Measurements from ENCODE around the gene ZNF564. TPM values are rescaled to one million over a fixed set of nuclear protein-coding genes. Genes with fewer than 3 reads are reported as not detected.

The ZNF564 gene
- total and polyA plus RNA-seq, 2 of the 13 experiments (the other 11 are each of a cell fraction or from before 2014, with no cell fraction given): 2.3 to 11.1 TPM

DNA sequence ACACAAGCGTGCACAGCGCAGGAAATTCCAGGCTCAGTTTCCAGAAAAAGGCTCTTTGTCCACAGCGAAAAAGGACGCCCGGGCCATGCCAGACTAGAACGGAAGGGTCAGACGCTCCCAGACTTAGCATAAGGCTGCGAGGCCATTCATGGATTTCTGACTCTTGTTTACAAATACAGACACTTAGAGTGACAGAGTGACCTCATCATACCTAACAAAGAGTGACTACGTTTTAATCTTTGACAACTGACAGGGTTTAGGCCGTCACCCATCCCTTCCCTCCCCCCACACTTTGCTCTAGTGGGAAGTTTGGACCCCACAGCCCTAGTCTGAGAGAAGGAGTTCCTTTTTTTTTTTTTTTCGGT is 66.2 kb downstream of the ZNF564 start (continued):
- TF ChIP-seq JUNB (CRISPR knock-in tag; IDR thresholded peaks at IDR 0.05; ENCODE audit: borderline replicate concordance): no peak
- TF ChIP-seq, protein P1, sequence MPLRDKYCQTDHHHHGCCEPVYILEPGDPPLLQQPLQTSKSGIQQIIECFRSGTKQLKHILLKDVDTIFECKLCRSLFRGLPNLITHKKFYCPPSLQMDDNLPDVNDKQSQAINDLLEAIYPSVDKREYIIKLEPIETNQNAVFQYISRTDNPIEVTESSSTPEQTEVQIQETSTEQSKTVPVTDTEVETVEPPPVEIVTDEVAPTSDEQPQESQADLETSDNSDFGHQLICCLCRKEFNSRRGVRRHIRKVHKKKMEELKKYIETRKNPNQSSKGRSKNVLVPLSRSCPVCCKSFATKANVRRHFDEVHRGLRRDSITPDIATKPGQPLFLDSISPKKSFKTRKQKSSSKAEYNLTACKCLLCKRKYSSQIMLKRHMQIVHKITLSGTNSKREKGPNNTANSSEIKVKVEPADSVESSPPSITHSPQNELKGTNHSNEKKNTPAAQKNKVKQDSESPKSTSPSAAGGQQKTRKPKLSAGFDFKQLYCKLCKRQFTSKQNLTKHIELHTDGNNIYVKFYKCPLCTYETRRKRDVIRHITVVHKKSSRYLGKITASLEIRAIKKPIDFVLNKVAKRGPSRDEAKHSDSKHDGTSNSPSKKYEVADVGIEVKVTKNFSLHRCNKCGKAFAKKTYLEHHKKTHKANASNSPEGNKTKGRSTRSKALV (CRISPR knock-in tag; IDR thresholded peaks at IDR 0.05): 0 out of 2 replicates have a peak, but pooled peaks have one; percentile 19
- TF ChIP-seq YEATS2 (CRISPR knock-in tag; IDR thresholded peaks at IDR 0.05; ENCODE audit: borderline replicate concordance): no peak
- TF ChIP-seq ZBTB7A (CRISPR knock-in tag; IDR thresholded peaks at IDR 0.05): no peak
- TF ChIP-seq, protein P2, sequence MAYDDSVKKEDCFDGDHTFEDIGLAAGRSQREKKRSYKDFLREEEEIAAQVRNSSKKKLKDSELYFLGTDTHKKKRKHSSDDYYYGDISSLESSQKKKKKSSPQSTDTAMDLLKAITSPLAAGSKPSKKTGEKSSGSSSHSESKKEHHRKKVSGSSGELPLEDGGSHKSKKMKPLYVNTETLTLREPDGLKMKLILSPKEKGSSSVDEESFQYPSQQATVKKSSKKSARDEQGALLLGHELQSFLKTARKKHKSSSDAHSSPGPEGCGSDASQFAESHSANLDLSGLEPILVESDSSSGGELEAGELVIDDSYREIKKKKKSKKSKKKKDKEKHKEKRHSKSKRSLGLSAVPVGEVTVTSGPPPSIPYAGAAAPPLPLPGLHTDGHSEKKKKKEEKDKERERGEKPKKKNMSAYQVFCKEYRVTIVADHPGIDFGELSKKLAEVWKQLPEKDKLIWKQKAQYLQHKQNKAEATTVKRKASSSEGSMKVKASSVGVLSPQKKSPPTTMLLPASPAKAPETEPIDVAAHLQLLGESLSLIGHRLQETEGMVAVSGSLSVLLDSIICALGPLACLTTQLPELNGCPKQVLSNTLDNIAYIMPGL (CRISPR knock-in tag; IDR thresholded peaks at IDR 0.05; ENCODE audit: borderline replicate concordance in 1 of 2, low read depth in 1 of 2): no peak
- TF ChIP-seq TCF7 (IDR thresholded peaks at IDR 0.05; ENCODE audit: low read depth): no peak
- TF ChIP-seq, protein P3, sequence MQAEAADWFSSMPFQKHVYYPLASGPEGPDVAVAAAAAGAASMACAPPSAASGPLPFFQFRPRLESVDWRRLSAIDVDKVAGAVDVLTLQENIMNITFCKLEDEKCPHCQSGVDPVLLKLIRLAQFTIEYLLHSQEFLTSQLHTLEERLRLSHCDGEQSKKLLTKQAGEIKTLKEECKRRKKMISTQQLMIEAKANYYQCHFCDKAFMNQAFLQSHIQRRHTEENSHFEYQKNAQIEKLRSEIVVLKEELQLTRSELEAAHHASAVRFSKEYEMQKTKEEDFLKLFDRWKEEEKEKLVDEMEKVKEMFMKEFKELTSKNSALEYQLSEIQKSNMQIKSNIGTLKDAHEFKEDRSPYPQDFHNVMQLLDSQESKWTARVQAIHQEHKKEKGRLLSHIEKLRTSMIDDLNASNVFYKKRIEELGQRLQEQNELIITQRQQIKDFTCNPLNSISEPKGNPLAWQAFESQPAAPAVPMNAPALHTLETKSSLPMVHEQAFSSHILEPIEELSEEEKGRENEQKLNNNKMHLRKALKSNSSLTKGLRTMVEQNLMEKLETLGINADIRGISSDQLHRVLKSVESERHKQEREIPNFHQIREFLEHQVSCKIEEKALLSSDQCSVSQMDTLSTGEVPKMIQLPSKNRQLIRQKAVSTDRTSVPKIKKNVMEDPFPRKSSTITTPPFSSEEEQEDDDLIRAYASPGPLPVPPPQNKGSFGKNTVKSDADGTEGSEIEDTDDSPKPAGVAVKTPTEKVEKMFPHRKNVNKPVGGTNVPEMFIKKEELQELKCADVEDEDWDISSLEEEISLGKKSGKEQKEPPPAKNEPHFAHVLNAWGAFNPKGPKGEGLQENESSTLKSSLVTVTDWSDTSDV (CRISPR knock-in tag; IDR thresholded peaks at IDR 0.05): no peak
- no peak for TF ChIP-seq ISX (CRISPR knock-in tag; conservative IDR thresholded peaks at IDR 0.05)
- TF ChIP-seq SIN3A (IDR thresholded peaks at IDR 0.05; ENCODE audit: borderline replicate concordance, low read depth, low read length): 0 out of 2 replicates have a peak, but pooled peaks have one; percentile 31
- TF ChIP-seq ZFP82 (CRISPR knock-in tag; IDR thresholded peaks at IDR 0.05; ENCODE audit: borderline replicate concordance): no peak
- no peak for TF ChIP-seq ARNT (IDR thresholded peaks at IDR 0.05)
- TF ChIP-seq, protein P4, sequence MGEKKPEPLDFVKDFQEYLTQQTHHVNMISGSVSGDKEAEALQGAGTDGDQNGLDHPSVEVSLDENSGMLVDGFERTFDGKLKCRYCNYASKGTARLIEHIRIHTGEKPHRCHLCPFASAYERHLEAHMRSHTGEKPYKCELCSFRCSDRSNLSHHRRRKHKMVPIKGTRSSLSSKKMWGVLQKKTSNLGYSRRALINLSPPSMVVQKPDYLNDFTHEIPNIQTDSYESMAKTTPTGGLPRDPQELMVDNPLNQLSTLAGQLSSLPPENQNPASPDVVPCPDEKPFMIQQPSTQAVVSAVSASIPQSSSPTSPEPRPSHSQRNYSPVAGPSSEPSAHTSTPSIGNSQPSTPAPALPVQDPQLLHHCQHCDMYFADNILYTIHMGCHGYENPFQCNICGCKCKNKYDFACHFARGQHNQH (CRISPR knock-in tag; IDR thresholded peaks at IDR 0.05): no peak
- TF ChIP-seq, protein P5, sequence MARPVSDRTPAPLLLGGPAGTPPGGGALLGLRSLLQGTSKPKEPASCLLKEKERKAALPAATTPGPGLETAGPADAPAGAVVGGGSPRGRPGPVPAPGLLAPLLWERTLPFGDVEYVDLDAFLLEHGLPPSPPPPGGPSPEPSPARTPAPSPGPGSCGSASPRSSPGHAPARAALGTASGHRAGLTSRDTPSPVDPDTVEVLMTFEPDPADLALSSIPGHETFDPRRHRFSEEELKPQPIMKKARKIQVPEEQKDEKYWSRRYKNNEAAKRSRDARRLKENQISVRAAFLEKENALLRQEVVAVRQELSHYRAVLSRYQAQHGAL (CRISPR knock-in tag; IDR thresholded peaks at IDR 0.05; ENCODE audit: not compliant biosample characterization): peak; percentile 54
- no peak for TF ChIP-seq CHCHD3 (CRISPR knock-in tag; IDR thresholded peaks at IDR 0.05)
- no peak for TF ChIP-seq FIP1L1 (IDR thresholded peaks at IDR 0.05; ENCODE audit: borderline replicate concordance, insufficient read depth, low read depth, low read length)
- no peak for TF ChIP-seq ZNF615 (CRISPR knock-in tag; IDR thresholded peaks at IDR 0.05; ENCODE audit: borderline replicate concordance)
- no peak for TF ChIP-seq TEAD3 (CRISPR knock-in tag; optimal IDR thresholded peaks at IDR 0.05; ENCODE audit: borderline replicate concordance)
- no peak for TF ChIP-seq ATAD3A (CRISPR knock-in tag; IDR thresholded peaks at IDR 0.05)
- no peak for TF ChIP-seq ARHGAP35 (CRISPR knock-in tag; IDR thresholded peaks at IDR 0.05; ENCODE audit: borderline replicate concordance)
- no peak for TF ChIP-seq ZNF274 (CRISPR knock-in tag; IDR thresholded peaks at IDR 0.05)
- TF ChIP-seq SOX6 (IDR thresholded peaks at IDR 0.05): no peak
- no peak for TF ChIP-seq SOX6 (CRISPR knock-in tag; IDR thresholded peaks at IDR 0.05)
- no peak for TF ChIP-seq DNMT3B (CRISPR knock-in tag; conservative IDR thresholded peaks at IDR 0.05)
